SU-DHL-6 (cell line): ENCODE measurements around the gene CHST12.

Source experiments
- CTCF ChIP-seq: fragments of 200-600 bp; sonication (generic); IDR thresholded peaks from one replicate; pipeline ENCODE4 v1.5.1; 2017; ENCODE audit warnings: antibody characterized with exemption, mild to moderate bottlenecking, low read length, moderate library complexity; ENCODE audit not compliant: insufficient read depth, poor library complexity, severe bottlenecking
- EZH2phosphoT487 ChIP-seq: fragments of 200-600 bp; sonication (generic), shearing (Covaris generic); conservative IDR thresholded peaks from 2 replicates; pipeline ENCODE4 v1.6.1; 2018; ENCODE audit warnings: mild to moderate bottlenecking, antibody characterized with exemption, low read length, moderate library complexity, mixed read lengths

- TF ChIP-seq CTCF (no peak), EZH2phosphoT487 (no peak)
Measured at GRCh38 chr7:2441430-2442058, 38.1 kb downstream of the CHST12 start.
